ENCODE results near the gene PUS1.

PUS1 gene

DNA sequence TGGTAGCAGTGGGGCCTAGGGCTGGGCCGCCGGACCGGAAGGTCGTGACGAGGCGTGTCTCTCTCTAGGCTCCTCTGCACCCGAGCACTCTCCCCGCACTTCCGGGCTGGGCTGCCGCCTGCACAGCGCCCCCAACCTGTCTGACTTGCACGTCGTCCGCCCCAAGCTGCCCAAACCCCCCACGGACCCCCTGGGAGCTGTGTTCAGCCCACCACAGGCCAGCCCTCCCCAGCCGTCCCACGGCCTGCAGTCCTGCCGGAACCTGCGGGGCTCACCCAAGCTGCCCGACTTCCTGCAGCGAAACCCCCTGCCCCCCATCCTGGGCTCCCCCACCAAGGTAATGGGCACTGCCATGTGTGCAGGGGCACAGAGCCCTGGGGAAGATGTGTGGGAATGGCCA lies 13.3 kb upstream of the PUS1 start:
- DNase-seq (ENCODE audit: low read depth): no peak

DNA sequence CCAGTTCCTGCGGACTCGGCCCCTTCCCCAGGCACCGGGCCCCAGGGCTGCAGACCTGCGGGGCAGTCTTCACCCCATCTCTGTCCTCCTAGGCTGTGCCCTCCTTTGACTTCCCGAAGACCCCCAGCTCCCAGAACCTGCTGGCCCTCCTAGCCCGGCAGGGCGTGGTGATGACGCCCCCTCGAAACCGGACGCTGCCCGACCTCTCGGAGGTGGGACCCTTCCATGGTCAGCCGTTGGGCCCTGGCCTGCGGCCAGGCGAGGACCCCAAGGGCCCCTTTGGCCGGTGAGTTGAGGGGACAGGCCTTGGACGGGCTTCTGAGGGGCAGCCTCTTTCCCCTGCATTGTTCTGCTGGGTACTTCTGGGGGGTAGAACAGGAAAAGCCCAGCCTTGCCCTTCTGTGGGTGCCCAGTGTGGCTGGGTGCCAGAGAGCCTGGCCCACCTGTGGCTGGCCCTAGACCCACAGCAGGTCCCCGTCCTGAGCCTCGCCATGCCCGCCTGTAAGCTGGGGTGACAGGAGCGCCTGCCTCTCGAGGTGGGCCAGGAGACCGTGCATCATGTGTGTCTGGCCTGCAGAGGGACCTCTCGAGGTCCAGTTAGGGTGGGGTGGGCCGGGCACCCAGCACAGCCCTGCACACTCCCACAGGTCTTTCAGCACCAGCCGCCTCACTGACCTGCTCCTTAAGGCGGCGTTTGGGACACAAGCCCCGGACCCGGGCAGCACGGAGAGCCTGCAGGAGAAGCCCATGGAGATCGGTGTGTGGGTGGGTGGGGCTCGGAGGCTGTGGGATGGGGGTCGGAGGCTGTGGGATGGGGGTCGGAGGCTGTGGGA lies 12.6 kb upstream of the PUS1 start:
- no peak for DNase-seq (ENCODE audit: low read depth)

DNA sequence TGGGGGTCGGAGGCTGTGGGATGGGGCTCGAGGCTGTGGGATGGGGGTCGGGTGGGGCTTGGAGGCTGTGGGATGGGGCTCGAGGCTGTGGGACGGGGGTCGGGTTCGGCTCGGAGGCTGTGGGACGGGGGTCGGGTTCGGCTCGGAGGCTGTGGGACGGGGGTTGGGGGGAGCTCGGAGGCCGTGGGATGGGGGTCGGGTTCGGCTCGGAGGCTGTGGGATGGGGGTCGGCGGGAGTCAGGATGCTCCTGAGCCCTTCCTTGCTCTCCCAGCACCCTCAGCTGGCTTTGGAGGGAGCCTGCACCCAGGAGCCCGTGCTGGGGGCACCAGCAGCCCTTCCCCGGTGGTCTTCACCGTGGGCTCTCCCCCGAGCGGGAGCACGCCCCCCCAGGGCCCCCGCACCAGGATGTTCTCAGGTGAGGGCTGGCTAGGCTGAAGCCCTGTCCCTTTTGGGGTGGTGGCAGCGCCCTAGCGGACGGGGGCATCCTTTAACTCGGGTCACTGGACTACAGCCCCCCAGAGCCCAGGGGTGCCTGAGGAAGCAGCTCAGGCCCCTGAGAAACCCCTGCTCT lies 11.9 kb upstream of the PUS1 start:
- no peak for DNase-seq (ENCODE audit: low read depth)

DNA sequence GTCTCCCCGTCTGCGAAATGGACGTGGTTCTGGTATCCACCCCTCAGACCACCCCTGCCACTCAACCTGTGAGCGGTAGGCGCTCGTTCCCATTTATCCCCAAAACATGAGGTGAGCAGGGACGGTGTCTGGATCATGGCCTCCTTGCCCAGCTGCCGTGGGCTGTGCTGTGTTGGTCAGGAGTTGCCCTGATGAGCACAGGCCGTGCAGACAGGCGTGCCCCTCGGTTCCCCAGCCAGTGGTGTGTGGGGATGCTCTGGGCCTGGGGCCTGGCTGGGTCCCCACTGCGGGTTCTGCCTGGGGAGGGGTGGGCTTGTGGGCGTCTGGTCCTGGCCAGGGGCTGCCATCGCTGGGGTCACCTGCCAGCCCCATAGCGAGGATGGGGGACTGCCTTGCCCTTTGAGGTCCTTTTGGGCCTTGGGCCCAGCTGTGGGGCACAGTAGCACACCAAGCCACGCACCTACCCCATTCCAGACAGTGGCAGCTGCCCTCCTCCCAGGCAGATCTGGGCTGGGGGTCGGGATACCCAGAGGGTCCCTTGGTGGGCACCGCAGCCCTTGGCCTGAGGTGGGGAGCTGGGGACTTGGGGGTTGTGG lies 11.3 kb upstream of the PUS1 start:
- no peak for DNase-seq (ENCODE audit: low read depth)

DNA sequence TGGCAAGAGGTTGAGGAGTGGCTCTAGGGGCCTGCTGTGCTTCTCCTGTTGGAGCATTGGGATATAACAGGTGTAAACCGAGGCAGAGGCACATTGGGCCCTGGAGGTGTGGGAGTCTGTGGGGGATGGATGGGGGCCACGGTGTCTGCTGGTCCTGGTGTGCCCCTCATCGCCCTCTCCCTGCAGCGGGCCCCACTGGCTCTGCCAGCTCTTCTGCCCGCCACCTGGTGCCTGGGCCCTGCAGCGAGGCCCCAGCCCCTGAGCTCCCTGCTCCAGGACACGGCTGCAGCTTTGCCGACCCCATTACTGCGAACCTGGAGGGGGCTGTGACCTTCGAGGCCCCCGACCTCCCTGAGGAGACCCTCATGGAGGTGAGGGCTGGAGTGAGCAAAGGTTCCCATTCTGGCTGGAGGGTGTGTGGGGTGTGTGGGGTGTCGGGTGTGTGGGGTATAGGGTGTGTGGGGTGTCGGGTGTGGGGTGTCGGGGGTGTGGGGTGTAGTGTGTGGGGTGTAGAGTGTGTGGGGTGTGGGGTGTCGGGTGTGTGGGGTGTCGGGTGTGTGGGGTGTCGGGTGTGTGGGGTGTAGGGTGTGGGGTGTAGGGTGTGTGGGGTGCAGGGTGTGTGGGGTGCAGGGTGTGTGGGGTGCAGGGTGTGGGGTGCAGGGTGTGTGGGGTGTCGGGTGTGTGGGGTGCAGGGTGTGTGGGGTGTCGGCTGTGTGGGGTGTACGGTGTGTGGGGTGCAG lies 10.6 kb upstream of the PUS1 start:
- no peak for DNase-seq (ENCODE audit: low read depth)

DNA sequence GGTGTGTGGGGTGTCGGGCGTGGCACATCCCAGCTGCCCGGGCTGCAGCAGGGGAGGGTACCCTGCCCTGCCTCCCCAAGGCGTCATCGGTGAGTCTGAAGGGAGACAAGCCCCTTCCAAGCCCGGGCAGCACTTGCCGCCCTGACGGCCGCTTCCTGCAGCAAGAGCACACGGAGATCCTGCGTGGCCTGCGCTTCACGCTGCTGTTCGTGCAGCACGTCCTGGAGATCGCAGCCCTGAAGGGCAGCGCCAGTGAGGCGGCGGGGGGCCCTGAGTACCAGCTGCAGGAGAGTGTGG lies 10.1 kb upstream of the PUS1 start:
- no peak for DNase-seq (ENCODE audit: low read depth)

DNA sequence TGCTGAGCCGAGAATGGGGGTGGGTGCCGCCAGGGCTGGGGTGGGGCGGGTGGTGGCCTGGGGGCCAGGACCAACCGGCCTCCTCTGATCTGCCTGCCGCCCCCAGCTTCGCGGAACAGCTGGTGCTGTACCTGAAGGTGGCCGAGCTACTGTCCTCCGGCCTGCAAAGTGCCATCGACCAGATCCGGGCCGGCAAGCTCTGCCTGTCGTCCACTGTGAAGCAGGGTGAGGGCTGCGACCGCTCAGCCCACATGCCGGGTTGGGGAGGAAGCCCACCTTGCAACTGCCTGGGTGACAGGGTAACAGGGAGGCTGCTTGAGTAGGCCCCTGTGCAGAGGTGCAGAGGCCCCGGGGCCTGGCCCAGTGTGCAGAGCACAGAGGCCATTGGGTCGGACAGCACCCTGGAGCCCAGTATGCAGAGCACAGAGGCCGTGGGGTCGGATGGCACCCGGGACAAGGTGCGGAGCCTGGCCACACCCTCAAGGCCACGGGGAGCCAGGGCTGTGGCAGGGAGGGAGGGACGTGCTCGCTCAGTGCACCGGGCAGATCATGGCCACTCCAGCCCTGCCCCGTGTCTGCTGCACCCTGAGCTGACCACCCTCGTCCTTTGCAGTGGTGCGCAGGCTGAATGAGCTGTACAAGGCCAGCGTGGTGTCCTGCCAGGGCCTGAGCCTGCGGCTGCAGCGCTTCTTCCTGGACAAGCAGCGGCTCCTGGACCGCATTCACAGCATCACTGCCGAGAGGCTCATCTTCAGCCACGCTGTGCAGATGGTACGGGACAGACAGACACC lies 9.5 kb upstream of the PUS1 start:
- DNase-seq (ENCODE audit: low read depth): no peak

DNA sequence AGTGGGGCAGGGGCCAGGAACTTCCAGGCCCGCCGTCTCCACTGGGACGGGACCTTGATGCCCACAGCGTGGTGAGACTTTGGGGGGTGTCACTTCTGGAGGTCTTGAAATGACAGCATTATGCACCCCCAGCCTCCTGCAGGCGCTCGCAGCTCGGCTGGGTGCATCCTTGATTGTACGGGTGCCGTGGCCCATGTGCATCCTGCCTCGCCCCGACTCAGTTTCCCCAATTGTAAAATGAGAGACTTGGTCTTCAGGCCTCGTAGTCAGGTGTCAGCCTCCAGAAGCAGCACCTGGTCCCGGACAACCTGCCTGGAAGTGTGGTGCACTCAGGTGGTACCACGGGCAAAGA lies 8.9 kb upstream of the PUS1 start:
- DNase-seq (ENCODE audit: low read depth): no peak

DNA sequence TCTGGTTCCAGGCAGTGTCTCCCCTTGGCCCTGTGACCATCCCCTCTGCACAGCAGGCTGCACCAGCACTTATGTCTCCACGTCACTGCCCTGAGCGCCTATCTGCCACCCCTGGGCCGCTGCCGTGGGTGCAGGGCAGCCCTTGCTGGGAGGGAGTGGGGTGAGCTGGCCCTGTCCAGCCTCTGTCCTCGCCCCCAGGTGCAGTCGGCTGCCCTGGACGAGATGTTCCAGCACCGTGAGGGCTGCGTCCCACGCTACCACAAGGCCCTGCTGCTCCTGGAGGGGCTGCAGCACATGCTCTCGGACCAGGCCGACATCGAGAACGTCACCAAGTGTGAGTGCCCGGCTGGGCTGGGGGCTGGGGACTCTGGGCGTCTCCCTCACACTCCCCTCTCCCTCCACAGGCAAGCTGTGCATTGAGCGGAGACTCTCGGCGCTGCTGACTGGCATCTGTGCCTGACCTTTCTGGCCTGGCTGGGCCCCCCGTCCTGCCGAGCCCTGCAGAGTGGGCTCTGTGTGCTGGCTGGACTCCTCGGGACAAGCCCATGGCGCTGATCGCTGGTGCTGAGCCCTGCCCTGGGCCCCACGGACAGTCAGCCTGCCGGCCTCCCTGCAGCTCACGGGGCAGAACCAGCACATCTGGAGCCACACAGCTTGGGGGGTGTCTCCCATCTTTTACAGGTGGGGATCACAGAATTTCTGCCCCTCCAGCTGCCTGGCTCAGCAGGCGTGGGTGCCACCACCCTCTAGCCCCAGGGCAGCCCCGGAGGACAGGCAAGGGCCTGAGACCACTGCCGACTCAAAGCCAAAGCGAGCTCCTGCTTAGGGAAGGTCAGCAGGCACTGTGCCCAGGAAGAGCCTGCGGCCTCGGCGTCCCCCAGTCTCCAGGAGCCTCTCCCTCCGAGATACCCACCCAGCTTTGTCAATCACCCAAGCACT lies 7.9 kb upstream of the PUS1 start:
- DNase-seq (ENCODE audit: low read depth): no peak

DNA sequence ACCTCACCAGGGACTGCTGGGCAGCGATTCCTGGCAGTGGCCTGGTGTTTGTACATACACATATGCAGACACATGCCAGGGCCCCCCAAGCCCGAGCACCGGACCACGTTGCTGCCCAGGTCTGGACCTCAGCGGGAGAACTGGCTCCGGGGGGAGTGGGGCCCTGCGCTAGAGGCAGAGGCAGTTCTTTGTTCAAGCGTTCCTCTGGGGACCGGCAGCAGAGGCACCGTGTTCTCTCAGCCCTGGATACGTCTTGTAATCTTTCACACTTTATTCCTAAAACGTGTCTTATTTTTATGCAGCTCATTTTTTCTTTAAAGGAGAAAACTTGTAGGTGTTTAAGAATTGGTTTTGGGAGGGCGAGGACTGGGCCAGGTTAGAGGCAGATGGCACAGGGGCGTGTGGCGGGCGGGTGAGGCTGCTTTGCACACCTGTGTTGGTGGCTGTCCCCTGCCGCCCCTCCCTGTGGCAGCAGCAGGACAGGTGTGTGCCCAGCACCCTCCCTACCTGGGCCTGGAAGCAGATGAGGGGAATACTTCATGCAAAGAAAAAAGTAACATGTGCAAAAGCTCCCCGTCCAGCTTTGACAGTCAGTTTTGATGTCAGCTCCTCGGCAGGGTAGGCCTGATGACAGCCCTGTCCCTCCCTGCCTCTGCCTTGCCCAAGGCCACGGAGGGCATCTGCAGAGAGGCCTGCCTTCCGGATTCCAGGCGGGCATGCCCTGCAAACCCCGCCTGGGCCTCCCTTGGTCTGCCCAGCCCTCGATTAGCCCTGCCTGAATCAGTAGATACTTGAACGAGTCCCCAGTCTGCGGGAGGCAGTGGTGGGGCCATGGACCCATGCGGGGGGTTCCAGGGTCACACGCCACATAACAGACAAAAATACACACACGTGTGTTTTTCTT lies 7.0 kb upstream of the PUS1 start:
- DNase-seq (ENCODE audit: low read depth): no peak

DNA sequence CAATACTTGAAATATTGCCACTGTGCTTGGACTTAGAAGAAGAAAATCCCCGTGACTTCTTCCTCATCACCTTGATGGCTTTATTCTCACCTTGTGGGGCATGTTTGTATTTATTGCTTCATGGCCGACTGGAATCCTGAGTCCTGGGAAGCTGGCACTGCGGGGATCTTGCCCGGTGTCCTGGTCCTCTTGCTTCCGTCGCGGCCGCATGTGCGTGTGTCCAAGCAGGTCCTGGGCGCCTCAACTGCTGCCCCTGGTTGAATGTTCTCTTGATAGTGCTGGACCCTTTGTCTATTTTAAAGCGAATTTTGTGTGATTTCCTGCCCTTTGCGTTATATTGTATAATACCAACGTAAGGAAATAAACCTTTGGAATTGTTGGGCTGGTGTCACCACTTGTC lies 6.3 kb upstream of the PUS1 start:
- no peak for DNase-seq (ENCODE audit: low read depth)

DNA sequence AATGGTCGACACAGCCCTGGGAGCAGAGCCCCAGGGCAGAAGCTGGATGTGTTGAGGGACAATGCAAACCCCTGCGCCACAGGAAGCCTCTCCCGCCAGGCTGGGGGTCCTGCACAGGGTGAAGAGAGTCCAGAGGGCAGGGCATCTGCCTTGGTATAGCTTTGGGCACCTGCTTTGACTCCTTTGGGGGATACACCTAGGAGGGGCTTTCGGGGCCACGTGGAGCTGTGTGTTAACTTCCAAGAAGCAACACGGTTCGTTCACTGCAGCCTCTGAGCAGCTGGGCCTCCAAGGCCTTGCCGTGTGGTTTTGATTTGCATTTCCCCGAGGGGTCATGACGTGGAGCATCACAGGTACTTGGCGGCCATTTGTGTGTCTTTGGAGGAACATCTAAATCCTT lies 5.8 kb upstream of the PUS1 start:
- no peak for DNase-seq (ENCODE audit: low read depth)

DNA sequence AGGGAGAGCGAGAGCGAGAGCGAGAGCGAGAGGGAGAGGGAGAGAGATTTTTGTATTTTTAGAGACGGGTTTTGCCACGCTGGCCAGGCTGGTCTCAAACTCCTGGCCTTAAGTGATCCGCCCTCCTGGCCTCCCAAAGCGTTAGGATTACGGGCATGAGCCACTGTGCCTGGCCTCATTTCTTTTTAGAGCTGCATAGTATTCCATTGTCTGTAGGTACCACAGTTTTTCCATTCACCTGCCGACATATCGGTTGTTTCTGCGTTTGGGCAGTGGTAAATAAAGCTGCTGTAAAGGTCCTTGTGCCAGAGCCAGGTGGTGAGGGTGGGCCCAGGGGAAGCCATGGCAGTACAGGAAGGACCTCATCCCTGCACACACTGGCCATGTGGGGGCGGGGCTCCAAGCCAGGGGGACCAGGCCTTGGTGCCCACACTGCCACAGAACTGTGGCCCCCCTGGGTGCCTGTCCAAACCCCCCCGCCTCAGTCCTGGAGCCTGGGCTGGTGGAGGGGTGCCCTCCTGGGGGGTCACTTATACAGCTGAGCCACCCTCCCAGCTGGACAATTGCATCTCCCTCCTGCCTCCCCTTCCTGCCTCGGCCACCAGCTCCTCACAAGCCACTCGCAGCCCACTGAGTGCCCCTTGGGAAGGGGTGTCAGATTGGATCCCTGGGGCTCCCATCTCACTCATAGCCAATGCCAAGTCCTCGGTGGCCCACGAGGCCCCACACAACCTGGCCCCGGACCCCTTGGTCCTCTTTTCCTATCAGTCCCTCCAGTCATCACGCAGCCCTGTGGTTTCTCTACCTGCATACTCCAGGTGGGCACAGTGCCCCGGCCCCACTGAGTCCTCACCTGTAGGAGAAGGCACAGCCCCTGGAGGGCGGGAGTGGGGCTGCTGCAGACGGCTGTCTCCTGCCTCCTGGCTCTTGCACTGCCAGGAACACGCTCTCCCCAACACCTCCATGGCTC lies 1.7 kb upstream of the PUS1 start:
- DNase-seq (ENCODE audit: low read depth): no peak

DNA sequence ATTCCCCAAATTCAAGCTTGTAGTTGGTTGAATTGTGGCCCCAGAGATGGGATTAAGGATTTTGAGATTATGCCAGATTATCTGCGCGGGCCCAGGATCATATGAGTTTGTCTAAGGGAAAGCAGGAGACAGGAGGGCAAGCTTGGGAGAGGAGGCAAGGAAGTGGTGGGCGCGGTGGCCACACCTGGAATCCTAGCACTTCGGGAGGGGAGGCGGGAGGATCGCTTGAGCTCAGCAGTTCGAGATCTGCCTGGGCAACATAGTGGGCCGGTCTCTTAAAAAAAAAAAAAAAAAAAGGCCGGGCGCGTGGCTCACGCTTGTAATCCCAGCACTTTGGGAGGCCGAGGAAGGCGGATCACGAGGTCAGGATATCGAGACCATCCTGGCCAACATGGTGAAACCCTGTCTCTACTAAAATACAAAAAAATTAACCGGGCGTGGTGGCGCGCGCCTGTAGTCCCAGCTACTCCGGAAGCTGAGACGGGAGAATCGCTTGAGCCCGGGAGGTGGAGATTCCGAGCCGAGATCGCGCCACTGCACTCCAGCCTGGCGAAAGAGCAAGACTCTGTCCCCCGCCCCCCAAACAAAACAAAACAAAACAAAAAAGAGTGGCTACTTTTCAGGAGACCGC lies 881 bp upstream of the PUS1 start:
- no peak for DNase-seq (ENCODE audit: low read depth)

DNA sequence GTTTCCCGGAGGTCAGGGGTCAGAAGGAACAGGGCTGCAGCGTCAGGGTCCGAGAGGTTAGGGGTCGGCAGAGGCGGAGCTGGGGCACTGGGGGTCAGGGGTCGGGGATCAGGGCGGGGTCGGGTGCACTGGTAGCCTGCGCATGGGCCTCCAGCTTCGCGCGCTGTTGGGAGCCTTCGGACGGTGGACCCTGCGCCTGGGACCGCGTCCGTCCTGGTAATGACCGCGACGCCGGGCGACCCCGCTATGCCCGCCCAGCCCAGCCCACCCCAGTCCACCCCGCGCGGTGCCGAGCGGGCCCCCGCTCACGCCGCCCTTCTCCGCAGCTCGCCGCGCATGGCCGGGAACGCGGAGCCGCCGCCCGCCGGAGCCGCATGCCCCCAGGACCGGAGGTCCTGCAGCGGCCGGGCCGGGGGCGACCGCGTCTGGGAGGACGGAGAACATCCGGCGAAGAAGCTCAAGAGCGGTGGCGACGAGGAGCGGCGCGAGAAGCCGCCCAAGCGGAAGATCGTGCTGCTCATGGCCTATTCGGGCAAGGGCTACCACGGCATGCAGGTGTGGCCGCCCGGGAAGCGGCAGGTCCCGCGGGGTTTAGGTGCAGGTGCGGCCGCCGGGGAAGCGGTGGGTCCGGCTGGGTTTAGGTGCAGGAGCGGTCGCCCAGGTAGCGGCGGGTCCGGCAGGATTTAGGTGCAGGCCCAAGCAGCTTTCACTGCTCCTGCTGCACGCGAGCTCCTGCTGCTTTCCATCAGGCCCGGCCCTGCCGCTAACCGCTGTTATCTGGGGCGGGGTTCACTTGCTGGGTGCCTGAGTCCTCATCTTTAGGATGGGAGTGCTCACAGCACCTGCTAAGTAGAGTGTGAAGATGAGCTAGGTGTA lies 743 bp downstream of the PUS1 start:
- DNase-seq (ENCODE audit: low read depth): no peak

DNA sequence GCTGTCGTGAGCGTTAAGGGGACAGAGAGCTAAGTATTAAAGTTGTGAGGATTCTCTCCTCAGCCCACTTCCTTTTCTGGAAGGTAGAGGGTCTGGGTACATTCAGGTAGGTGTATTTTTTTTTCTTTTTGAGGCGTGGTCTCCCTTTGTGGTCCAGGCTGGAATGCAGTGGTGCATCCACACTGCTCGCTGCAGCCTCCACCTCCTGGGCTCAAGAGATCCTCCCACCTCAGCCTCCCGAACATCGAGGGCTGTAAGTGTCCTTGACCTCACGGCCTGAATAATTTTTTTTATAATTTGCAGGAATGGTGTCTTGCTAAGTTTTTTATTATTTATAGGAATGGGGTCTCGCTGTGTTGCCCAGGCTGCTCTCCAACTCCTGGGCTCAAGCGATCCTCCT lies 1.4 kb downstream of the PUS1 start:
- no peak for DNase-seq (ENCODE audit: low read depth)

DNA sequence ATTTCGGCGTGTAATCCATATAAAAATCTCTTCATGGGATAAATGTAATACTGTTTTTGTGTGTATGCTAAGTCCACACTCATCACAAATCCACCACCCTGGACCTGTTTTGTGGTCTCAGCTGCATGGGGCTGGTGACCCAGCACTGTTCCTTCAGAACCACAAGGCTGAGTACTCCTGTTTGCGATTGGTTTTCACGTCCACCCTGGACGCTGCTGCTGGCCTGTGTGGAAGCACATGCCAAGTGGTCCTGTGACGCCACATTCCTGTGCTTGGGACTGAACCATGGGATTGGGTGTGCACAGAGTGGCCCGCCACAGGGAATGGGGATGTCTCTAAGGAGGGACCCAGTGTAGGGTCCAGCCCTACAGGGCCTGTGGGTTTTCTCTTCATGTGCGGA lies 4.3 kb downstream of the PUS1 start:
- DNase-seq (ENCODE audit: low read depth): no peak

DNA sequence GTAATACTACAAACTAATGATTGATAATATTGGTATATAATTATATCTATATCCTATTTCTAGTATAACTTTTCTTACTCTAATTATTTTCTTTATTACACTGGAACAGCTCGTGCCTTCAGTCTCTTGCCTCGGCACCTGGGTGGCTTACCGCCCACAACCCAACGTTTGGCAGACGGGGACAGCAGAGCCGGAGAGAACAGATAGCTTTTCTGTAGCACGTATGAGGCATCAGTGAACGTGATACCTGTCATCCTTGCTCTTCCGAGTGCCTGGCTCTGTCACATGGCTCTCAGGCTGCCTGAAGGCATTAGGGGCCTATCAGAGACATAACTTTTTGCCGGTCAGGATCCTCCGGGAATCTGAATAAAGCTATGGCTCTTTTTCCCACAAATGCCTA lies 5.5 kb downstream of the PUS1 start:
- no peak for DNase-seq (ENCODE audit: low read depth)
